Epithelial cell of prostate (primary cell): ENCODE measurements around the gene KRT4.
"Not testable (repeated sequence)": the region's sequence is repeated elsewhere in the genome, so short reads cannot be mapped to it uniquely, and the experiment has no call there.

Experiments
- DNase-seq: peaks from one replicate; pipeline ENCODE4 v3.0.0-alpha.2; 2011; ENCODE audit warnings: low read depth, low spot score
- H3K27ac ChIP-seq: fragments of 450-650 bp; 2 replicates; pipeline ENCODE4 v1.5.1; 2017; ENCODE audit warnings: mild to moderate bottlenecking

KRT4 gene

GRCh38 chr12:52813885-52814709 is at the start of gene KRT4:
Gene KRT4, minus strand, starts transcription at chr12:52814116. Its CDS starts 58 bp downstream, at chr12:52814058.
- DNase-seq, result no peak

DNA sequence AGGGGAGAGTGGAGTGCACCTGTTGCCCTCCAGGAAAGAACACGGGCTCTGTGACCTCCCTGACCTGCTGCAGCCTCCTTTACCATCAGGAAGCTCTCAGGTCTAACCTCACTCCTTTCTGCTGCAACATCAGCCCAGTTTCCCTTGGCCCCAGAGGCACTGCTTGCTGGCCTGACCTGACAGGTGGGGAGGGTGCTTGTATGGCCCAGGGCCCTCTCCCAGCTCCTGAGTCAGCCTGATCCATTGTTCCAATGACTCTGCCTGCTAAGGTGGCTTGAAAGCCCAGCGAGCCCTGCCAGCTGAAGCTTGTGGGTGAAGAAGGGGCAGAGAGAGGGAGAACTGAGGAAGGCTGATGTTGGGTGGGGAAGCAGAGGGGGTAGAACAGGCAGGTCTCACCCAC is 48.1 kb upstream of the KRT4 start:
- H3K27ac ChIP-seq, result peak overlapping the region; percentile 17
- no peak for DNase-seq

More at GRCh38 chr12:52813885-52814709, at the start of gene KRT4:
- H3K27ac ChIP-seq, result no peak within 1 kb of the TSS

- peak overlapping the region; percentile 17 for H3K27ac ChIP-seq
- no peak for DNase-seq
Observed at GRCh38 chr12:52861511-52861910, 47.6 kb upstream of the KRT4 start.

GRCh38 chr12:52860102-52860823 is 46.3 kb upstream of the KRT4 start:
- peak; percentile 88 for DNase-seq
- H3K27ac ChIP-seq, result peak overlapping the region; percentile 69

DNA sequence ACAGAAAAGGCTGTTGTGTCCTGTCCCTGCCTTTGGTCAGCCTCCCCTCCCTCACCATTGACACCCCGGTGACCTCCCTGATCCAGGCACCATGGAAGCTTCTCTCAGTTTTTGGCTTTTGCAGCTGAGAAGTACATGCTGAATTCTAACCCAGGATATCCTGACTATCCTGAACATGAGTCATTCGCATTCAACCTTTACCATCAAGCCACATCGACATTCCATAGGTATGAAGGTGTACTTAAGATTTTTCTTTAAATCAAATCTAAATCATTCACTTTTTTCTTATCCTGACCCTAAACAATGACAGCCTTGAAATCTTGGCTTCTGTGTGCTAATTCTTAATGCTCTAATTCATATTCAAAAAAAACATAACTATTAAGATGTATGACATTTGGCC is 43.6 kb upstream of the KRT4 start:
- no peak for DNase-seq
- H3K27ac ChIP-seq, result no peak overlapping the region

DNA sequence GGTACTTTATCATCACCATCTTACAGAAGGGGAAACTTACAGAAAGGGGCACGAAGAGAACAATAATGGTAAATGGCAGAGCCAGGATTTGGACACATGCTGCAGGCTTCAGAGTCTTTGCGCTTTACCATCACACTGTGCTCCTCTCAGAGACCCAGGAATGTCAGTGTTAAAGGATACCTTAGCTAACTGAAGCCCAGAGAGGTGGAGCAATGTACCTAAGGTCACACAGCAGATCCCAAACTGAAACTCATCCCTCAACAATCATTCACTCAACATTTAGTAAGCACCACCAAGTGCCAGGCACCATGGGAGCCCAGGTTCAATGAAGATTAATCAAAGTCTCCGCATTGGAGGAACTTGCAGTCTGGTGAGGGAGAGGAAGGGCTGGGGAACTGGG is 42.9 kb upstream of the KRT4 start:
- no peak for DNase-seq
- no peak overlapping the region for H3K27ac ChIP-seq

- not testable (repeated sequence) for DNase-seq, H3K27ac ChIP-seq
Observed at GRCh38 chr12:52856077-52856476, 42.2 kb upstream of the KRT4 start.

DNA sequence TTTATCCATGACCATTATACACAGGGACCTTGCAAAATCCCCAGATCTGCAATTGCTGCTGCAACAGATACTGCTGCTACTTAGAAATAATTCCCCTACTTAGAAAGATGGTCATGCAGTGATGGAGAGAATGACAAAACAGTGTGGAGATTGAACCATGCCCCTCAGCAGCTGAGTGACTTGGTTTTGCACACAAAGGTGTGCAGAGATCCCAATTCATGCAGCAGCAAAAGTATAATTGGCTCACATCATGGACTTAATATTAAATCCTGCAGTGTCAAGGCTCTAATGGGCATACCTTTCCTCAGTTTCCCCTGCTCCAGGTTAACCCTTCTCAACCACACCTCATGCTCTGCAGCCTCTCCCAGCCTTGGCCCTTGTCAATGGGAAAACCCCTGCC is 37.9 kb upstream of the KRT4 start:
- DNase-seq, result no peak
- no peak overlapping the region for H3K27ac ChIP-seq

- peak overlapping the region; percentile 17 for H3K27ac ChIP-seq
- no peak for DNase-seq
Observed at GRCh38 chr12:52850681-52851080, 36.8 kb upstream of the KRT4 start.

DNA sequence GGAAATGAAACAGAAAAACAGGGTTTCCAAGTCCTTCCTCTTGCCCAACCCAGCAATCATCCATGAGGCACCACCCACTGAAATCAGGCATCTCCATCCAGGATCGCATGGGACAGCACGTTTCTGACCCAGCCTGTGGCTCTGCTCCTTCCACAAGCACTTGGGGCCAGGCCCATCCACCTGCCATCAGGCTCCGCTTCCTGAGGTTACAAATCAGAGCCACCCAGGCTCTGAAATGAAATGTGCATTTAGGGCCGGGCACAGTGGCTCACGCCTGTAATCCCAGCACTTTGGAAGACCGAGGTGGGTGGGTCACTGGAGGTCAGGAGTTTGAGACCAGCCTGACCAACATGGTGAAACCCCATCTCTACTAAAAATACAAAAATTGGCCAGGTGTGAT is 35.6 kb upstream of the KRT4 start:
- no peak for DNase-seq
- peak overlapping the region; percentile 52 for H3K27ac ChIP-seq

GRCh38 chr12:52848661-52849255 is 34.8 kb upstream of the KRT4 start, which contains the start of gene KRT78:
Gene KRT78, minus strand, starts transcription at chr12:52848994. Its CDS starts 64 bp downstream, at chr12:52848930.
- H3K27ac ChIP-seq, result peak within 1 kb of the TSS; percentile 52
- no peak for DNase-seq

DNA sequence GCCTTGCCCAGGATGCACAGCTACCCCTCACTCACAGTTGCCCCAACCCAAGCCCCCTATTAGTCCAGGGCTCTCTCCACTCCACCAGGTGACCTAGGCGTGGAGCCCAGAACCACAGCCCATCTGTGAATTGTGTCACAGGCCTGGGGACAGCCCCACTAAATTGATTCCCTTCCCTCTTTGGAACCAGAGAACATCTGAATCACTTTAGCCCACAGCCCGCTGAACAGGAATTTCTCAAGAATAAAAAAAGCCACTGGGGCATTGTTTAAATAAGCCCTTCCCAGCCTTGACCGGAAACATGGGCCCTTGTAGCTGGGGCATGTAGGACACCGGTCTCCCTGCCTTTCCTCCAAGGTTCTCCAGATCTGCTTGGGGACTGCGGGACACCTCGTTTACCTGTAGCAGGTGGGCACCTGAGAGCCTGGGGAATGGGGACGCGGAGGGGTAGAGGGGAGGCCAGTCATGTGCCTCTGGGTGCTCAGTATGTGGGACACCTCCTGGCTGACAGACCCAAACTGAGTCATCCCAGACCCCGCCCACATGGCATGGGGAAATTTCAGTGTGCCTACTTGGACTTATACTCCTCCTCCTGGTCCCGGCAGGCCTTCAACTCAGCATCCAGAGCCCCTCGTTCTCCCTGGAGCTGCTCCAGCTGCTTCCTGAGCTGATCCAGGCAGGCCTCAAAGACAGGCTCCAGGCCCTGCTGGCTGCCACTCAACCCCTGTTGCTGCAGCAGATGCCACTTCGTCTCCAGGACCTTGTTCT is 33.6 kb upstream of the KRT4 start:
- no peak for DNase-seq
- H3K27ac ChIP-seq, result peak overlapping the region; percentile 52

GRCh38 chr12:52846356-52846970 is 32.5 kb upstream of the KRT4 start:
- H3K27ac ChIP-seq, result peak overlapping the region; percentile 52
- no peak for DNase-seq

DNA sequence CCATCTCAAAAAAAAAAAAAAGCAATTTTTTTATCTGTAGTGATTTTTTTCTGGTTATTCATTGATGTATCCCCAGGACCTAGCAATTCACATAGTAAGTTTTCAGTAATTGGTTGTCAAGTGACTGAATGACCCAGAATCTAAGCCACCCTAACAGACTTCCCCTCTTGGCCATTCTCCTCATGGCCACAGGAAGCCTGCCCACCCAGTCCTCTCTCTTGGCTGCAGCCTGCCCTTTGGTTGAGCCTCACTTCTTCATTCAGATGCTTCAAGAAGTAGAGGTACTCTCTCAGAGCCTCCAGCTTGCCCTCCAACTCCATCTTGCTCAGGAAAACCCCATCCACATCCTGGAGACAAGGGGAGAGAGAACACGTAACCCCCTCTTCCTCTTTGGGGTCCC is 32.0 kb upstream of the KRT4 start:
- no peak for DNase-seq

GRCh38 chr12:52844386-52844785 is 30.5 kb upstream of the KRT4 start:
- DNase-seq, result no peak
- H3K27ac ChIP-seq, result no peak overlapping the region

More for the DNA sequence above, 32.0 kb upstream of the KRT4 start:
- H3K27ac ChIP-seq, result peak overlapping the region; percentile 52

DNA sequence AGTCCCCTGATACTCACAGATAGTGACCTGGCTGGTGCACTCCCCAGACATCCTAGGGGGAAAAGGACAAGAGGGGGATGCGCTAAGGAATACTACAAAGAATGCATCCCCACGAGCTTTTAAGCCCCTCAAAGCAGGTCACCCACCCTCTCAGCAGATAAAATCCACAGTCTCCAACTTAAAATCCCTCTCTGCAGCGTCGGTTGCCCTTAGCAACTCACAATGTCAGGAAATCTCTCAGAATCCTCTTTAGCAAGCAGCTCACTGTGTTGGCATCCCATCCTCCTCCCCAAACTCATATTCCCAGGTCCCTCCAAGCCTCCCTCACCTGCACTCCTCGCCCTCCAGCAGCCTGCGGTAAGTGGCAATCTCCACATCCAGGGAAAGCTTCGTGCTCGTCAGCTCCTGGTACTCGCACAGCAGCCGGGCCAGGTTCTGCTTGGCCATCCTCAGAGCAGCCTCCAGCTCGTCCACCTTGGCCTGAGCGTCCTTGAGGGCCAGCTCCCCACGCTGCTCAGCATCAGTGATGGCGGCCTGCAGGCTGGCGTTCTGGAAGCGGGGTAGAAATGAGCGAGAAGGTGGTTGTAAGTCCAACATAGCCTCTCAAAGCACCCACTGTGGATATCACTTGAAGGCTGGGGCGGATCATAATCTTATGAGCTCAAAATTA is 25.7 kb upstream of the KRT4 start:
- no peak for DNase-seq
- H3K27ac ChIP-seq, result no peak overlapping the region

GRCh38 chr12:52838609-52839435 is 24.9 kb upstream of the KRT4 start:
- DNase-seq, result no peak

GRCh38 chr12:52837781-52838608 is 24.1 kb upstream of the KRT4 start:
- no peak for DNase-seq
- no peak overlapping the region for H3K27ac ChIP-seq

More at GRCh38 chr12:52838609-52839435, 24.9 kb upstream of the KRT4 start:
- no peak overlapping the region for H3K27ac ChIP-seq
